ENCODE data around the gene LTF. TPM values are rescaled to one million over a fixed set of nuclear protein-coding genes. Genes with fewer than 3 reads are reported as not detected.

LTF gene
- total RNA-seq, 4 donors from 2014 or later = 0.62 to 5.1 (median 1.1) TPM

GRCh38 chr3:46467562-46467961, 2.9 kb upstream of the LTF start:
- Histone ChIP-seq H3K9me3 (no peaks in the 10 kb centered on the region), H3K27ac (no peak overlapping the region), H3K4me3 (no peak overlapping the region), H3K36me3 (no peaks in the 10 kb centered on the region), H3K4me1 (peaks cover 41 to 54% of the 10 kb centered on the region in 2 donors), H3K27me3 (no peaks in the 10 kb centered on the region)
- ATAC-seq = no peak
- in situ Hi-C loops (cut with MboI; ENCODE audit: low sequenced_read_pairs in 4 of 4) = no loop called here
- intact Hi-C loops (cut with DNase I; ENCODE audit: low total_unique reads) = no loop called here
- TF ChIP-seq POLR2A (IDR thresholded peaks at IDR 0.05) (no peak), CTCF (IDR thresholded peaks at IDR 0.05 in 4 of 5, conservative IDR thresholded peaks at IDR 0.05 in 1 of 5) (no peak)
- no peak for DNase-seq

- in situ Hi-C loops (cut with MboI; ENCODE audit: low sequenced_read_pairs in 4 of 4) = no loop called here
- no peak for TF ChIP-seq POLR2A (IDR thresholded peaks at IDR 0.05)
- TF ChIP-seq CTCF (IDR thresholded peaks at IDR 0.05 in 4 of 5, conservative IDR thresholded peaks at IDR 0.05 in 1 of 5) = no peak
- no peak for ATAC-seq
- Histone ChIP-seq H3K36me3 (no peaks in the 10 kb centered on the region), H3K27ac (no peak overlapping the region), H3K4me1 (peaks cover 41 to 53% of the 10 kb centered on the region in 2 donors), H3K4me3 (no peak overlapping the region), H3K27me3 (no peaks in the 10 kb centered on the region), H3K9me3 (no peaks in the 10 kb centered on the region)
- no peak for DNase-seq
- intact Hi-C loops (cut with DNase I; ENCODE audit: low total_unique reads) = no loop called here
Measured at GRCh38 chr3:46466871-46467403, 2.2 kb upstream of the LTF start.

GRCh38 chr3:46466273-46466672, 1.6 kb upstream of the LTF start:
- no peaks in the 10 kb centered on the region for H3K36me3 ChIP-seq
- H3K4me1 ChIP-seq = peaks cover 39 to 47% of the 10 kb centered on the region in 2 donors
- no peaks in the 10 kb centered on the region for H3K27me3 ChIP-seq
- in situ Hi-C loops (cut with MboI; ENCODE audit: low sequenced_read_pairs in 4 of 4) (no loop called here), intact Hi-C loops (cut with DNase I; ENCODE audit: low total_unique reads) (no loop called here)
- ATAC-seq (no peak), DNase-seq (no peak)
- H3K4me3 ChIP-seq = no peak overlapping the region
- TF ChIP-seq CTCF (IDR thresholded peaks at IDR 0.05 in 4 of 5, conservative IDR thresholded peaks at IDR 0.05 in 1 of 5) (no peak), POLR2A (IDR thresholded peaks at IDR 0.05) (no peak)
- H3K27ac ChIP-seq = no peak overlapping the region
- H3K9me3 ChIP-seq = no peaks in the 10 kb centered on the region

GRCh38 chr3:46465196-46465520, 453 bp upstream of the LTF start:
- no peak overlapping the region for H3K4me3 ChIP-seq
- DNase-seq = no peak
- no peaks in the 10 kb centered on the region for H3K36me3 ChIP-seq
- in situ Hi-C loops (cut with MboI; ENCODE audit: low sequenced_read_pairs in 4 of 4) (no loop called here), intact Hi-C loops (cut with DNase I; ENCODE audit: low total_unique reads) (no loop called here)
- H3K4me1 ChIP-seq = peaks cover 37% of the 10 kb centered on the region in 2 donors
- no peaks in the 10 kb centered on the region for H3K9me3 ChIP-seq
- no peak for ATAC-seq
- TF ChIP-seq CTCF (IDR thresholded peaks at IDR 0.05 in 4 of 5, conservative IDR thresholded peaks at IDR 0.05 in 1 of 5) (no peak), POLR2A (IDR thresholded peaks at IDR 0.05) (no peak)
- H3K27me3 ChIP-seq = no peaks in the 10 kb centered on the region
- no peak overlapping the region for H3K27ac ChIP-seq

GRCh38 chr3:46463868-46464241, 850 bp downstream of the LTF start:
- Histone ChIP-seq H3K9me3 (no peaks in the 10 kb centered on the region), H3K36me3 (no peaks in the 10 kb centered on the region), H3K27ac (peak overlapping the region in 1 of 4 donors; percentile 26), H3K4me3 (no peak overlapping the region), H3K27me3 (no peaks in the 10 kb centered on the region), H3K4me1 (peaks cover 24% of the 10 kb centered on the region in 2 donors)
- ATAC-seq (no peak), DNase-seq (no peak)
- intact Hi-C loops (cut with DNase I; ENCODE audit: low total_unique reads) (no loop called here), in situ Hi-C loops (cut with MboI; ENCODE audit: low sequenced_read_pairs in 4 of 4) (no loop called here)
- TF ChIP-seq CTCF (IDR thresholded peaks at IDR 0.05 in 4 of 5, conservative IDR thresholded peaks at IDR 0.05 in 1 of 5) (no peak), POLR2A (IDR thresholded peaks at IDR 0.05) (no peak)

Data from gastrocnemius medialis (tissue), 4 donors.